ENCODE measurements around the gene SLC23A2. TPM values are rescaled to one million over a fixed set of nuclear protein-coding genes. Genes with fewer than 3 reads are reported as not detected.
A peak's percentile ranks its signal among the peaks of the same experiment; 100 is the strongest.

Gene SLC23A2
- total RNA-seq, 1 donor from 2014 or later, result 20.8 TPM

DNA sequence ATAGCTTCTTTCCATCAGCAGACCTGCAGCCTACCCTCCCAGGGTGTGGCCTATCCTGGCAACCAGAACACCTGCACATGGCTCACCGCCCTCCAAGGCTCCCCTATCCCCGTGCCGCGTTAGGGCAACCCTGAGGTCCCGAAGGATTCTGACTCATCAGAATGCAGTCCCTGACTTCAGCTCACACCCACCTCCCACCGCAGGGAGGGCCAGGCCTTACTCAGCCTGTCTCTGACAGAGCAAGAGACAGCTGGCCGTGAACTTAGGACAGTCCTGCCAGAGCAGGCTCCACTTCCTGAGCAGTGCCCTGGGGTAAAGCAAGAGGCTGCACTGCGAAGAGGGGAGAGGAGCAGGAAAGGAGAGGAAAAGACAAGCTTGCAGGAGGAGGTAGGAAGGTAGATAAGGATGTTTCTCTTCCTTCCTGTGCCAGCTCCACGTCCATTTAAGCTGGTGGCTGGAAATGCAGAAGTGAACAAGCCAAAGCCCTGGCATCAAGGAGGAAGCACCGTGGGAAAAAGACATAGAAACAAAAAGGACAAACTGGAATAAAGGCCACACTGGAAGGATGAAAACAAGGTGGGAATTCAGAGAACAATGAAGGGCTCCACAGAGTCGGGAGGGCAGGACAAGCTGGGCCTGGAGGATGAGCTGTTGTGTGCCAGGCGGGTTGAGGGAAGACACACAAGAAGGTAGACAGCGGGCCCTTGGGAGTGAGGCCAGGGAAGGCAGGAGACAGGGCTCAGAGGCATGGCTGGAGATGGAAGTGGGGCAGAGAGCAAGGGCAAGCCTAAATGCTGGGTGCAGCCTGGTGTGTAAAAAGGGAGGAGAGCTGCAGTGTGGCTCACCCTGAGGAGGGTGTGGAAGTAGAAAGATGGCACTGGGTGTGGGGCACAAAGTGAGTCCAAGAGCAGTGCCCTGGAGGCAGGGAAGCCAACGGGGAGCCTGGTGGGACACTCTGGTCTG, 102.7 kb downstream of the SLC23A2 start:
- H3K27me3 Mint-ChIP-seq (ENCODE audit: low read depth, unreplicated experiment), result no peaks in the 10 kb centered on the region
- no peak for TF ChIP-seq EZH2 (IDR thresholded peaks at IDR 0.05; ENCODE audit: insufficient read depth, low read length)
- TF ChIP-seq, protein P1, sequence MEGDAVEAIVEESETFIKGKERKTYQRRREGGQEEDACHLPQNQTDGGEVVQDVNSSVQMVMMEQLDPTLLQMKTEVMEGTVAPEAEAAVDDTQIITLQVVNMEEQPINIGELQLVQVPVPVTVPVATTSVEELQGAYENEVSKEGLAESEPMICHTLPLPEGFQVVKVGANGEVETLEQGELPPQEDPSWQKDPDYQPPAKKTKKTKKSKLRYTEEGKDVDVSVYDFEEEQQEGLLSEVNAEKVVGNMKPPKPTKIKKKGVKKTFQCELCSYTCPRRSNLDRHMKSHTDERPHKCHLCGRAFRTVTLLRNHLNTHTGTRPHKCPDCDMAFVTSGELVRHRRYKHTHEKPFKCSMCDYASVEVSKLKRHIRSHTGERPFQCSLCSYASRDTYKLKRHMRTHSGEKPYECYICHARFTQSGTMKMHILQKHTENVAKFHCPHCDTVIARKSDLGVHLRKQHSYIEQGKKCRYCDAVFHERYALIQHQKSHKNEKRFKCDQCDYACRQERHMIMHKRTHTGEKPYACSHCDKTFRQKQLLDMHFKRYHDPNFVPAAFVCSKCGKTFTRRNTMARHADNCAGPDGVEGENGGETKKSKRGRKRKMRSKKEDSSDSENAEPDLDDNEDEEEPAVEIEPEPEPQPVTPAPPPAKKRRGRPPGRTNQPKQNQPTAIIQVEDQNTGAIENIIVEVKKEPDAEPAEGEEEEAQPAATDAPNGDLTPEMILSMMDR (IDR thresholded peaks at IDR 0.05; ENCODE audit: insufficient read depth, low read depth, low read length), result no peak
- peaks cover 5% of the 10 kb centered on the region for H4K20me1 ChIP-seq (ENCODE audit: insufficient read depth, low read length)
- H2AFZ ChIP-seq (ENCODE audit: low read depth, low read length), result no peak overlapping the region
- FAIRE-seq (no peak), DNase-seq (ENCODE audit: low read depth) (peak; percentile 79)
- H3K9ac ChIP-seq (ENCODE audit: low read length), result no peak overlapping the region
- no peaks in the 10 kb centered on the region for H3K9me3 ChIP-seq (ENCODE audit: insufficient read depth, low read depth, low read length)
- peak overlapping the region; percentile 17 for H3K4me3 Mint-ChIP-seq (ENCODE audit: unreplicated experiment)
- H3K36me3 Mint-ChIP-seq (ENCODE audit: low read depth, unreplicated experiment), result peaks cover 17% of the 10 kb centered on the region
- H3K9me3 Mint-ChIP-seq (ENCODE audit: unreplicated experiment), result no peaks in the 10 kb centered on the region
- peaks cover 24% of the 10 kb centered on the region for H3K4me1 Mint-ChIP-seq (ENCODE audit: low read depth, unreplicated experiment)
- no peaks in the 10 kb centered on the region for H3K79me2 ChIP-seq (ENCODE audit: insufficient read depth, low read length)
- H3K27ac ChIP-seq (ENCODE audit: low read depth, low read length), result no peak overlapping the region
- peaks cover 10% of the 10 kb centered on the region for H3K4me1 ChIP-seq (ENCODE audit: insufficient read depth, low read length)
- no peaks in the 10 kb centered on the region for H3K36me3 ChIP-seq (ENCODE audit: insufficient read depth, low read length)
- H3K4me2 ChIP-seq (ENCODE audit: low read length), result peak overlapping the region; percentile 43
- H3K27ac Mint-ChIP-seq (ENCODE audit: unreplicated experiment), result no peak overlapping the region
- H3K27me3 ChIP-seq (ENCODE audit: insufficient read depth, low read length), result no peaks in the 10 kb centered on the region
- no peak overlapping the region for H3K4me3 ChIP-seq (ENCODE audit: insufficient read depth, low read depth, low read length)

DNA sequence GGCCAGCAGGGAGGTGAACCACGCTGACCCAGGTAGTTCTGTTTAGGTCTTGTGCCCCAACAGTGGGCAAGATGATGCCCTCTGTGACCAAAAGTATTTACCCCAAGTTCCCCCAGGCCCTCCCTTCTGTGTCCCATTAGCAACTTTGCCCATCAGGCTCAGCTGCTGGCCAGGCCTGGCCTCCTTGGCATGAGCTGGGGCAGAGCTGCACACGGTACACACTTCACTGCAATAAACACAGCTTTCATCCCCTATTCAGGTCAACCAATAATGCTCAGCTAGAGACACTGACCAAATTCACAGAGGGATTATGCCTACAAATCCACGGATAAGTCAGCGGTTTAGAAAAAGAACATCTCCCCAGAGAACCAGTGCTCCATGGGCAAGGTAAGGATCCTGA, 103.7 kb downstream of the SLC23A2 start:
- no peak for FAIRE-seq
- H3K79me2 ChIP-seq (ENCODE audit: insufficient read depth, low read length), result no peaks in the 10 kb centered on the region
- Mint-ChIP-seq H3K4me3 (ENCODE audit: unreplicated experiment) (no peak overlapping the region), H3K4me1 (ENCODE audit: low read depth, unreplicated experiment) (peaks cover 24% of the 10 kb centered on the region), H3K27ac (ENCODE audit: unreplicated experiment) (no peak overlapping the region), H3K9me3 (ENCODE audit: unreplicated experiment) (no peaks in the 10 kb centered on the region), H3K27me3 (ENCODE audit: low read depth, unreplicated experiment) (no peaks in the 10 kb centered on the region), H3K36me3 (ENCODE audit: low read depth, unreplicated experiment) (peaks cover 18% of the 10 kb centered on the region)
- no peaks in the 10 kb centered on the region for H3K27me3 ChIP-seq (ENCODE audit: insufficient read depth, low read length)
- no peak overlapping the region for H2AFZ ChIP-seq (ENCODE audit: low read depth, low read length)
- no peak overlapping the region for H3K4me2 ChIP-seq (ENCODE audit: low read length)
- peaks cover 10% of the 10 kb centered on the region for H3K4me1 ChIP-seq (ENCODE audit: insufficient read depth, low read length)
- H3K27ac ChIP-seq (ENCODE audit: low read depth, low read length), result no peak overlapping the region
- H3K9me3 ChIP-seq (ENCODE audit: insufficient read depth, low read depth, low read length), result no peaks in the 10 kb centered on the region
- no peak overlapping the region for H3K4me3 ChIP-seq (ENCODE audit: insufficient read depth, low read depth, low read length)
- H3K36me3 ChIP-seq (ENCODE audit: insufficient read depth, low read length), result no peaks in the 10 kb centered on the region
- no peak overlapping the region for H3K9ac ChIP-seq (ENCODE audit: low read length)
- TF ChIP-seq, protein P1 (IDR thresholded peaks at IDR 0.05; ENCODE audit: insufficient read depth, low read depth, low read length), result no peak
- no peak for TF ChIP-seq EZH2 (IDR thresholded peaks at IDR 0.05; ENCODE audit: insufficient read depth, low read length)
- no peak for DNase-seq (ENCODE audit: low read depth)
- peaks cover 5% of the 10 kb centered on the region for H4K20me1 ChIP-seq (ENCODE audit: insufficient read depth, low read length)

Measured in astrocyte (in vitro differentiated cells and primary cell).